ENCODE measurements around the gene SLC8B1. TPM values are rescaled to one million over a fixed set of nuclear protein-coding genes. Genes with fewer than 3 reads are reported as not detected.
A peak's percentile ranks its signal among the peaks of the same experiment; 100 is the strongest.

Gene SLC8B1
- total RNA-seq, 1 donor from 2014 or later: 22.4 TPM

DNA sequence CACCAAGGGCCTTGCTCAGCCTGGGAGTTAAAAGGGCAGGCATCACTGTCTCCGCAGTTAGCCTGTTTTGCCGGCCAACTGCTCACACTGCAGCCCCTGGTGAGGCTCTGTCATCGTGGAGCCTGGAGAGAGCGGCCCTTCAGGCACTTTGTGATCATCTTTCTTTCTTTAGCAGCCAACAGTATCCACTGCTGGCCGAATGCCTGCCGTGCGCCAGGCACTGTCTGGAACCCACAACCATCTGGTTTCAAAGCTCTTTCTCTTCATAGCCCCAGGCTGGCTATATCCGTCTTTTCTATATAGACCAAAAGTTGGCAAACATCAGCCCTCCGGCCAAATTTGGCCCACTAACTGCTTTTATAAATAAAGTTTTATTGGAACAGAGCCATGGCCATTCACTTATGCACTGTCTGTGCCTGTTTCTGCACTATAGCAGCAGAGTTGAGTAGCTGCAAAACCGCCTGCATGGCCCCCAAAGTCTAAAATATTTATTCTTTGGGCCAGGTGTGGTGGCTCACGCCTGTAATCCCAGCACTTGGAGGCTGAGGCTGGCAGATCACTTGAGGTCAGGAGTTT is 29.5 kb downstream of the SLC8B1 start:
- intact Hi-C loops (cut with micrococcal nuclease): no loop called here
- Mint-ChIP-seq H3K4me1 (peaks cover 13% of the 10 kb centered on the region), H3K36me3 (ENCODE audit: low read depth) (peaks cover 36% of the 10 kb centered on the region), H3K4me3 (no peak overlapping the region), H3K27me3 (no peaks in the 10 kb centered on the region), H3K27ac (no peak overlapping the region), H3K9me3 (no peaks in the 10 kb centered on the region)
- ChIA-PET CTCF (no interaction called here), POLR2A (no interaction called here)
- TF ChIP-seq, protein P1, sequence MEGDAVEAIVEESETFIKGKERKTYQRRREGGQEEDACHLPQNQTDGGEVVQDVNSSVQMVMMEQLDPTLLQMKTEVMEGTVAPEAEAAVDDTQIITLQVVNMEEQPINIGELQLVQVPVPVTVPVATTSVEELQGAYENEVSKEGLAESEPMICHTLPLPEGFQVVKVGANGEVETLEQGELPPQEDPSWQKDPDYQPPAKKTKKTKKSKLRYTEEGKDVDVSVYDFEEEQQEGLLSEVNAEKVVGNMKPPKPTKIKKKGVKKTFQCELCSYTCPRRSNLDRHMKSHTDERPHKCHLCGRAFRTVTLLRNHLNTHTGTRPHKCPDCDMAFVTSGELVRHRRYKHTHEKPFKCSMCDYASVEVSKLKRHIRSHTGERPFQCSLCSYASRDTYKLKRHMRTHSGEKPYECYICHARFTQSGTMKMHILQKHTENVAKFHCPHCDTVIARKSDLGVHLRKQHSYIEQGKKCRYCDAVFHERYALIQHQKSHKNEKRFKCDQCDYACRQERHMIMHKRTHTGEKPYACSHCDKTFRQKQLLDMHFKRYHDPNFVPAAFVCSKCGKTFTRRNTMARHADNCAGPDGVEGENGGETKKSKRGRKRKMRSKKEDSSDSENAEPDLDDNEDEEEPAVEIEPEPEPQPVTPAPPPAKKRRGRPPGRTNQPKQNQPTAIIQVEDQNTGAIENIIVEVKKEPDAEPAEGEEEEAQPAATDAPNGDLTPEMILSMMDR (IDR thresholded peaks at IDR 0.05): no peak
- DNase-seq (no peak), ATAC-seq (ENCODE audit: low read depth) (no peak)

DNA sequence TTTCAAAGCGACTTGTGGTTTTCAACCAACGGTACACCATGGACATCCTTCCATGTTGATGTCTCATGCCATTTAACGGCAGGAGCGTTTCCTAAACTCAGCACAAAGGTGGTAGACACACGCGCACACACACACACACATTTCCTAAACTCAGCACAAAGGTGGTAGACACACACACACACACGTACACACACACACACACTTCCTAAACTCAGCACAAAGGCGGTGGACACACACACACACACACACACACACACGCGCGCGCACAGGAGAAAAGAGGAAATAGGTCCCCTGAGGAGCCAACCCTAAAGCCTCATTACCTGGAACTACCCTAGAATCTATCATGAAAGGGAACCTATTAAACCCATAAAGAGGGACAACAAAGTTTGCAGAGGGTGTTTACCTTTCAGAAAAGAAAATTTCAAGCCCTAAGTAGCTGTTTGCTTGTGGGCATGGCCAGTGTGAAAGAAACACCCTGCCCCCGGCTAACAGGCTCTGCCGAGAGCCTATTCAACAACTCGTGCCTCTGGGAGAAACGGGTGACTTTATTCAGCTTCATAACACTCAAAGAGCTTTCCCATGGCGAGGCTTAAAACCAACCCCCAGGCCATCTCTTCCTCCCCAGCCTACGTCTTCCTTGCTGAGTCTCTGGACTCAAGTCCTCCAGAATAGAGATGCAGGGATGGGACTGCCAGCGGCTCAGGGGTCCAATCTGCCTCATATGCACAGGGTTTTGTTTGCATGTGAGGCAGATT is 31.8 kb downstream of the SLC8B1 start:
- intact Hi-C loops (cut with micrococcal nuclease): no loop called here
- peaks cover 31% of the 10 kb centered on the region for H3K36me3 Mint-ChIP-seq (ENCODE audit: low read depth)
- peaks cover 23% of the 10 kb centered on the region for H3K4me1 Mint-ChIP-seq
- ATAC-seq (ENCODE audit: low read depth): peak; percentile 45
- no peaks in the 10 kb centered on the region for H3K27me3 Mint-ChIP-seq
- H3K27ac Mint-ChIP-seq: peak overlapping the region; percentile 6
- ChIA-PET POLR2A (interaction anchor here (1.5 kb wide), 1 partner anchor 117 kb away, joined by 3 read pairs; no protein-coding TSS in a partner anchor), CTCF (no interaction called here)
- no peak overlapping the region for H3K4me3 Mint-ChIP-seq
- H3K9me3 Mint-ChIP-seq: no peaks in the 10 kb centered on the region
- TF ChIP-seq, protein P1 (IDR thresholded peaks at IDR 0.05): no peak
- DNase-seq: no peak

DNA sequence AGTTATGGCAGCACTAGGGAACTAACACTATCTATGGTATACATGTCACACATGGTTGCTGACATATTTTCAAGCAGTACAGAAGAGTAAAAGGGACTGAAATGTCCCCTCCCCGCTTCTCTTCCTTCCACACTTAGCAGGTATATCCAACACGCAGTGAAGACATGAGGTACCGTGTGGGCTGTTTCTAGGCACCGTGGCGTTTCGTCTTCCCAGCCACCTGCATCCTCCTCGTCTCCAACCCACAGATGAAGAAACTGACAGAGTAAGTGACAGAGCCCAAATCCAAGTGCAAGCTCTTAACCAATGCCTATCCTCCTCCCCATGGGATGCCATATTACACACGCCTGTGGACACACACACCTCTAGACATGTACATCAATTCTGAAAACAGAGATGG is 32.4 kb downstream of the SLC8B1 start:
- no peaks in the 10 kb centered on the region for H3K9me3 Mint-ChIP-seq
- no peak overlapping the region for H3K4me3 Mint-ChIP-seq
- no peaks in the 10 kb centered on the region for H3K27me3 Mint-ChIP-seq
- peaks cover 24% of the 10 kb centered on the region for H3K4me1 Mint-ChIP-seq
- no peak for ATAC-seq (ENCODE audit: low read depth)
- no peak for DNase-seq
- ChIA-PET CTCF (no interaction called here), POLR2A (no interaction called here)
- H3K27ac Mint-ChIP-seq: no peak overlapping the region
- H3K36me3 Mint-ChIP-seq (ENCODE audit: low read depth): peaks cover 26% of the 10 kb centered on the region
- TF ChIP-seq, protein P1 (IDR thresholded peaks at IDR 0.05): no peak
- intact Hi-C loops (cut with micrococcal nuclease): no loop called here

DNA sequence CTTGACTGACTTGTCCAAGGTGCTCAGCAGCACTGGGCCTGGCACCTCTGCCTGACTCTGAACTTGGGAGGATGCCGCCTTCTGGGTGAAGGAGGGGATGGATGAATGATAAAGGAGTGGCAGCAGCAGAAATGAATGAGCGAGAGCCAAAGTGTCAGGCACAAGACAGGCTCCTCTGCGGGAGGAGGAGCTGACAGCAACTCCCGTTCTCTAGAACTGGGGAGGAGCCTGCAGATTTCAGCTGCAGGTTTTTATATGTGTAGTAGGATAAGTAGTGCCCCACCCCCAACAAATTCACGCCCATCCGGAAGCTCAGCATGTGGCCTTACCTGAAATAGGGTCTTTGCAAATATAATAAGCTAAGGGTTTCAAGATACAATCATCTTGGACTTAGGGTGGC is 33.1 kb downstream of the SLC8B1 start:
- ChIA-PET CTCF (interaction anchor here (0.6 kb wide), 1 partner anchor 183 kb away, joined by 3 read pairs; no protein-coding TSS in a partner anchor), POLR2A (no interaction called here)
- Mint-ChIP-seq H3K27me3 (no peaks in the 10 kb centered on the region), H3K27ac (no peak overlapping the region), H3K36me3 (ENCODE audit: low read depth) (peaks cover 25% of the 10 kb centered on the region), H3K4me3 (no peak overlapping the region), H3K9me3 (no peaks in the 10 kb centered on the region), H3K4me1 (peaks cover 24% of the 10 kb centered on the region)
- TF ChIP-seq, protein P1 (IDR thresholded peaks at IDR 0.05): no peak
- intact Hi-C loops (cut with micrococcal nuclease): no loop called here
- ATAC-seq (ENCODE audit: low read depth) (no peak), DNase-seq (no peak)

DNA sequence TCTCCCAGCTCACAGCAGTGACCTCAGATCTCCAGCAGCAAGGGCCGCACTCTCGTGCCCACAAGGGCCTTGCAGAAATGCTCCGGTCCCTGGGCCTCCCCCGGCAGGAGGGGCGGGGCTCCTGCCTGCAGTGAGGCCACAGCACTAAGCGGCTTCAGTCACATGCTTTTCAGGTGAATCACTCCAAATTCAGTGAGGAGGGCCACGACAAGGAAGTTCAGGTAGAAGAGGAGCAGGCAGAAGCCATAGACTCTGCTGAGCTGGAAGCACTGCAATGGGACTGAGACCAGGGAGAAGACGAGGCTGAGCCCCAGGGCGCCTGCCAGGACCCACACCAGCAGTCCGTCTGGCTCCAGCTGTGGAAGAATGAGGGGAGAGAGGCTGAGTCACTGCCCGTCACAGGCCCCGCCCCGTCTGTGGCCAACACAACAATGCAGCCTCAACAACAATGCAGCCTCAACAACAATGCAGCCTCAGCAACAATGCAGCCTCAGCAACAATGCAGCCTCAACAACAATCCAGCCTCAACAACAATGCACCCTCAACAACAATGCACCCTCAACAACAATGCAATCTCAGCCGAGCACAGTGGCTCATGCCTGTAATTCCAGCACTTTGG is 35.2 kb downstream of the SLC8B1 start:
- ChIA-PET POLR2A (interaction anchor here (0.6 kb wide), 1 partner anchor 55 kb away, joined by 3 read pairs; no protein-coding TSS in a partner anchor), CTCF (no interaction called here)
- no peaks in the 10 kb centered on the region for H3K27me3 Mint-ChIP-seq
- no peak for DNase-seq
- H3K27ac Mint-ChIP-seq: no peak overlapping the region
- no peak for ATAC-seq (ENCODE audit: low read depth)
- intact Hi-C loops (cut with micrococcal nuclease): no loop called here
- peaks cover 24% of the 10 kb centered on the region for H3K4me1 Mint-ChIP-seq
- H3K4me3 Mint-ChIP-seq: no peak overlapping the region
- H3K9me3 Mint-ChIP-seq: no peaks in the 10 kb centered on the region
- TF ChIP-seq, protein P1 (IDR thresholded peaks at IDR 0.05): no peak
- H3K36me3 Mint-ChIP-seq (ENCODE audit: low read depth): peaks cover 34% of the 10 kb centered on the region

Measured in activated B cell treated with CpG ODN at 0.5 μM for 24 hours (primary cell).